Smooth muscle cell (in vitro differentiated cells): ENCODE measurements around the gene BEST1. TPM values are rescaled to one million over a fixed set of nuclear protein-coding genes. Genes with fewer than 3 reads are reported as not detected.

Experiments
- DNase-seq: peaks from one replicate; lab custom pipeline; 2025; ENCODE audit not compliant: unreplicated experiment; lab: John Stamatoyannopoulos, UW
- H2AFZ ChIP-seq: fragments of 200-600 bp; sonication (generic); 2 replicates; pipeline ENCODE4 v1.6.0; 2016; ENCODE audit warnings: antibody characterized with exemption, low read depth, mild to moderate bottlenecking
- H3F3A ChIP-seq: fragments of 200-600 bp; sonication (generic); 2 replicates; pipeline ENCODE4 v1.6.0; 2017; ENCODE audit warnings: antibody characterized with exemption, low read depth
- H3K27ac ChIP-seq: fragments of 200-600 bp; sonication (generic); 2 replicates; pipeline ENCODE4 v1.5.1; 2016; ENCODE audit warnings: low read depth, mild to moderate bottlenecking
- H3K27me3 ChIP-seq: fragments of 200-600 bp; sonication (generic); 2 replicates; pipeline ENCODE4 v1.6.1; 2016; ENCODE audit warnings: low read depth, mild to moderate bottlenecking
- H3K36me3 ChIP-seq: fragments of 200-600 bp; sonication (generic); 2 replicates; pipeline ENCODE4 v1.5.1; 2016; ENCODE audit warnings: low read depth
- H3K4me1 ChIP-seq: fragments of 200-600 bp; sonication (generic); 2 replicates; pipeline ENCODE4 v1.5.1; 2016; ENCODE audit warnings: low read depth
- H3K4me2 ChIP-seq: fragments of 200-600 bp; sonication (generic); 2 replicates; pipeline ENCODE4 v1.6.0; 2016; ENCODE audit warnings: mild to moderate bottlenecking
- H3K4me3 ChIP-seq: fragments of 200-600 bp; sonication (generic); 2 replicates; pipeline ENCODE4 v1.5.1; 2016; ENCODE audit warnings: mild to moderate bottlenecking
- H3K79me2 ChIP-seq: fragments of 200-600 bp; sonication (generic); 2 replicates; pipeline ENCODE4 v1.6.0; 2016; ENCODE audit warnings: low read depth, mild to moderate bottlenecking
- H3K9ac ChIP-seq: fragments of 200-600 bp; sonication (generic); 2 replicates; pipeline ENCODE4 v1.6.0; 2016; ENCODE audit warnings: low read depth
- H3K9me3 ChIP-seq: fragments of 200-600 bp; sonication (generic); replicated peaks from 2 replicates; pipeline ENCODE4 v1.5.1; 2016; ENCODE audit warnings: low read depth
- H4K20me1 ChIP-seq: fragments of 200-600 bp; sonication (generic); 2 replicates; pipeline ENCODE4 v1.6.0; 2016; ENCODE audit warnings: low read depth
- CTCF ChIP-seq: fragments of 200-600 bp; sonication (generic); IDR thresholded peaks from 2 replicates; pipeline ENCODE4 v1.5.1; 2017; ENCODE audit warnings: borderline replicate concordance, mild to moderate bottlenecking, antibody characterized with exemption; ENCODE audit not compliant: insufficient read depth, poor library complexity, severe bottlenecking
- WGBS: methylation state at CpG from one replicate; pipeline ENCODE4 v1.1.7; 2016; ENCODE audit warnings: low lambda C conversion rate; 5-methylcytosine and 5-hydroxymethylcytosine counted together
- polyA plus RNA-seq: library from polyadenylated mRNA; unstranded; fragments of >200 nt; fragmentation: Nextera tagmentation; extraction: Ambion mirVana; gene quantifications from 2 replicates; pipeline ENCODE4 v1.2.1, GENCODE V29; 2016
- total RNA-seq: library from RNA; depleted of rRNA; stranded (reverse); fragments of >200 nt; gene quantifications from 2 replicates; pipeline ENCODE4 v1.2.3, GENCODE V29; 2014

BEST1 gene
- total and polyA plus RNA-seq, 2 experiments from 2014 or later: 1.6 to 2.4 TPM

GRCh38 chr11:61914471-61915171 is 35.5 kb upstream of the BEST1 start:
- Histone ChIP-seq H3K27me3 (no peaks in the 10 kb centered on the region), H3K9me3 (no peaks in the 10 kb centered on the region), H3K4me1 (no peaks in the 10 kb centered on the region), H3K9ac (no peak overlapping the region), H2AFZ (no peak overlapping the region), H3K79me2 (no peaks in the 10 kb centered on the region), H4K20me1 (peaks cover 5% of the 10 kb centered on the region), H3K27ac (no peak overlapping the region), H3F3A (no peaks in the 10 kb centered on the region), H3K36me3 (no peaks in the 10 kb centered on the region), H3K4me3 (no peak overlapping the region), H3K4me2 (no peak overlapping the region)
- 96% methylated on average over 7 of the region's 7 CpGs for WGBS
- no peak for TF ChIP-seq CTCF
- no peak for DNase-seq

GRCh38 chr11:61916737-61917333 is 33.3 kb upstream of the BEST1 start:
- H3K79me2 ChIP-seq: no peaks in the 10 kb centered on the region
- H4K20me1 ChIP-seq: peaks cover 5% of the 10 kb centered on the region
- no peak overlapping the region for H3K27ac ChIP-seq
- peak overlapping the region; percentile 47 for H3K9ac ChIP-seq
- H3K36me3 ChIP-seq: no peaks in the 10 kb centered on the region
- no peaks in the 10 kb centered on the region for H3K4me1 ChIP-seq
- TF ChIP-seq CTCF: no peak
- H3K4me3 ChIP-seq: peak overlapping the region; percentile 67
- H2AFZ ChIP-seq: no peak overlapping the region
- no peaks in the 10 kb centered on the region for H3F3A ChIP-seq
- no peaks in the 10 kb centered on the region for H3K9me3 ChIP-seq
- no peaks in the 10 kb centered on the region for H3K27me3 ChIP-seq
- H3K4me2 ChIP-seq: peak overlapping the region; percentile 97
- WGBS: 16% methylated on average over 26 of the region's 32 CpGs
- no peak for DNase-seq

GRCh38 chr11:61917334-61918109 is 32.6 kb upstream of the BEST1 start, which contains the start of gene RAB3IL1:
Gene RAB3IL1 (minus strand): TSS chr11:61917566. CDS start chr11:61917367, 199 bp downstream.
- Histone ChIP-seq H3K4me3 (peak within 1 kb of the TSS; percentile 67), H4K20me1 (peaks cover 5% of the 10 kb centered on the region), H3K79me2 (no peaks in the 10 kb centered on the region), H3K4me2 (peak within 1 kb of the TSS; percentile 97), H3K9me3 (no peaks in the 10 kb centered on the region), H3K9ac (peak within 1 kb of the TSS; percentile 47), H3K4me1 (no peaks in the 10 kb centered on the region), H2AFZ (peak within 1 kb of the TSS; percentile 62), H3K36me3 (no peaks in the 10 kb centered on the region), H3K27ac (no peak within 1 kb of the TSS), H3K27me3 (no peaks in the 10 kb centered on the region), H3F3A (no peaks in the 10 kb centered on the region)
- TF ChIP-seq CTCF: no peak
- 2% methylated on average over 67 of the region's 74 CpGs for WGBS
- DNase-seq: peak; percentile 33
